ENCODE data around the gene SLC25A47.

SLC25A47 gene

DNA sequence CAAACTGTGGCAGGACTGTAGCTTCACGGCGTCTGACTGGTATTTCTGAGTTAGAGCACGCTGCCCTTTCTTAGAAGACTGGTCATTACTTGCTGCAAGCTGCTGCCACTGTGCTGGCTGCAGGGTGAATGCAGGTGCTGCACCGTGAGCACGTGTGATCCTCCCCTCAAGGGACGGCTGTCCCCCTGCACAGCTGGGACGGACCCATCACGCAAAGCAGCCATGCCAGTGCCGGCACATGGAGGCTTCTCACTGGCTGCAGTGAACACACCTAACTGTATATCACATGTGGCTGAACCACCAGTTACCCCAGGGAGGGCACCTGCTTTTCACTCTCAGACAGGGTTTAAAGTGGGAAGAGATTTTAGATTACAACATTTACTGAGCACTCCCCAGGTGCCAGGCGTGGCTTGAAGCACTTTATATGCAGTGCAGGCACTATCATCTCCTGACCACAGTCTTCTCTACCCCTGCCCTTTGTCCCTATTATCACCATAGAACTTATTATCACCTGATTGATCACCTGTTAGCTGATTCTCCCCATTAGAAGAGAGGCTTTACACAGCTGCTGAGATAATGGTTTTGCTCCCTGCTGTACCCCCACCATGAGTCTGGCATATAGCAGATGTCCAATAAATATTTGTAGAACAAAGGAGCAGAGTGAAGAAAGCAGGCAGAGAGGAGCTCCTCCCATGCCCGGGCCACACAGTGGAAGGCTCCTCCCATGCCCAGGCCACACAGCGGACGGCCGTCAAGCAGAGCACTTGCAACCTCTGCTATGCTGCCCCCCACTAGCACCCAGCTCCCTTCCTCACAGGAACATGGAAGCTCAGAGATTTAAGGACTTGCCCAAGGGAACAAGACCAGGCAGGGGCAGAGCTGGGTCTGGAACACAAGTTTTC is 25.9 kb downstream of the SLC25A47 start:
- no peak for DNase-seq

DNA sequence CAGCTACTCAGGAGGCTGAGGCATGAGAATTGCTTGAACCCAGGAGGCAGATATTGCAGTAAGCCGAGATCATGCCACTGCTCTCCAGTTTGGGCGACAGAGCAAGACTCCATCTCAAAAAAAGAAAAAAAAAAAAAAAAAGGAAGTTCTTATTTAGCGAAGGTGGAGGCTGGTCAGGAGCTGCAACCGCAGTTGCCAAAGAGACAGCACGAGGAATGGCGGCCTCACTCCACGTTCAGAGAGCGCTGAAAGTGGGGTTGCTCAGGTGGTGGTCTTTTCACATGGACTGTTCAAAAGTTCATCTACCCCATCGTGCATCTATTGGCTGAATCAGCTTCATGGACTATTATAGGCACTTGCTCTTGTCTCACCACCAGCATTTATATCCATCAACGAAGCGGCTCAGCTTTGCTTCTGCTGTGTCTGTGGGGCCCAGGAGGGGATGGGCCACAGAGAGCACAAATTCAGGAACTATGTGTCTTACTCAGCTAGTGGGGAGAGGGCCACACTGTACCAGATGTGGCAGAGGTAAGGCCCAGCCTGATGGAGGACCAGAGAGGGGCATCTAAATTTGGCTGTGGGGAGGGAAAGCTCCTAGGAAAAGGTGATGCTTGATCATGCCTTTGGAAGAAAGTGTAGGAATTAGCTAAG is 27.3 kb downstream of the SLC25A47 start:
- no peak for DNase-seq

DNA sequence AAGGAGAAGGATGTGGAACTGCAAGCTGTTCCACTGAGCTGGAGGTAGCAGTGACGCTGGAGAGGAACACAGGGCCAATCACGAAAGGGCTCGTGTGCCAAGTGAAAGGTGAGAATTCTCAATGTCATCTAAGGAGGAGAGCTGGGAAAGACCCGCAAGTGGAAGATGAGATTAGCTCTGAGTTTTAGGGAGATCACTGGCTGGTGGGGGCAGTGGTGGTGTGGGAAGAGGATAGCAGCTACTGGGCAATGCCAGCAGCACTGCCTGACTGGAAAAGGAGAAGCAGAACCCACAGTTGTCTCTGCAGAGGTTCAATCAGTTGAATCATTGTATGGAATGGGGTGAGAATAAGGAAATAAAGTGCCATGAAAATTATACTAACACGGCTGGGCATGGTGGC is 27.8 kb downstream of the SLC25A47 start:
- DNase-seq = no peak

DNA sequence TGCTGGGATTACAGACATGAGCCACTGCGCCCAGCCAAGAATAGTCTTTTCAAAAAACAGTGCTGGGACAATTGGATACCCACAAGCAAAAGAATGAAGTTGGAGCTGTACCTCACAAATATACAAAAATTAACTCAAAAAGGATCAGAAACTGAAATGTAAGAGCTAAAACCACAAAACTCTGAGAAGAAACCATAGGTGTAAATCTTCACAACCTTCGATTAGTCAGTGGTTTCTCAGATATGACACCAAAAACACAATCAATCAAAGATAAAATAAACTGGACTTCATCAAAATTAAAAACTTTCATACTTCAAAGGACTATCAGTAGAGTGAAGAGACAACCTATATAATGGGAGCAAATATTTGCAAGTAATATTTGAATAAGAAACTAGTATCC is 35.3 kb downstream of the SLC25A47 start:
- no peak for DNase-seq

DNA sequence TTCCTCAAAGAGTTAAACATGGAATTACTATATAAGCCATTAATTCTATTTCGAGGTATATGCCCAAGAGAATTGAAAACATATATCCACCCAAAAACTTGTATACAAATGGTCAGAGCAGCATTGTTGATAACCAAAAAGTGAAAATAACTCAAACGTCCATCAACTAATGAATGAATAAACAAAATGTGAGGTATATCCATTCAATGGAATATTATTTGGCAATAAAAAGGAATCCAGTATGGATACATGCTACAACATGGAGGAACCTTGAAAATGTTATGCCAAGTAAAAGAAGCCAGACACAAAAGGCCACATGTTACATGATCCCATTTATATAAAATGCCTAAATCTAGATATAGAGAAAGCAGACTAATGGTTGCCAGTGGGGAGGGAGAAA is 36.0 kb downstream of the SLC25A47 start:
- DNase-seq = no peak

DNA sequence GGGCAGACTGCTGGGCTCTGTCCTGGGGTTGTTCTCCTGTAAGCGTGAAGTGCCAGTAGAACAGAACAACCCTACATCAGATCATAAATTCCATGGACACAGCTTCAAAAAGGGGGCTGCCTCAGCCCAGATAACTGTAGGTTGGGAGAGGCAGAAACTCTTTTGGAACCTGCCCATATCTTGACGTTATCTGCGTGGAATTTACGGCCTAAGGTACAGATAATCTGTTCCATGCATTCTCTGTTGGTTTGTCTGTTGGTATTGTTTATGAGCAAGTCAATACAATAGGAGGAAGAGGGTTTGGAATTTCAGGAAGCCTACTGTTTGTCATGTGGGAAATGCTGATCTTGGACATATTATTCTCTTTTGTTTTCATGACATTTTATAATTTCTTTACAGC is 36.7 kb downstream of the SLC25A47 start:
- DNase-seq = no peak

DNA sequence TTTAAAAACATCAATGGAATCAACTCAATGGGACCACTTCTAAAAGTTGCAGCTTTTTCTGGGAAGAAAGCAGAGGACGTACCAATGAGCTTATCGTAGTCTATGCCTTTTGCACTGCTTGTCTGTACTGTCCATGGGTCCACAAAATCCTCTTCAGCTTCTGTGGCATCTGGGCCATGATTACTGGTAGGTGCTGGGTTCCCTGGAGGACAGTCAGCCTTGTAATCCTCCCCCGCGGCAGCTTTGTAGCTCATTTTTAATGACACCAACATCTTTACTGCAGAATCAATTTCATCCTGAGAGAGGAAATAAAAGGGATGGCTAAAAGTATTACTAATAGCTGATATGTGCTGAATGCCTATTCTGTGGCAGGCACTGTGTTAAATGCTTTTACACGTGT is 38.5 kb downstream of the SLC25A47 start:
- no peak for DNase-seq

DNA sequence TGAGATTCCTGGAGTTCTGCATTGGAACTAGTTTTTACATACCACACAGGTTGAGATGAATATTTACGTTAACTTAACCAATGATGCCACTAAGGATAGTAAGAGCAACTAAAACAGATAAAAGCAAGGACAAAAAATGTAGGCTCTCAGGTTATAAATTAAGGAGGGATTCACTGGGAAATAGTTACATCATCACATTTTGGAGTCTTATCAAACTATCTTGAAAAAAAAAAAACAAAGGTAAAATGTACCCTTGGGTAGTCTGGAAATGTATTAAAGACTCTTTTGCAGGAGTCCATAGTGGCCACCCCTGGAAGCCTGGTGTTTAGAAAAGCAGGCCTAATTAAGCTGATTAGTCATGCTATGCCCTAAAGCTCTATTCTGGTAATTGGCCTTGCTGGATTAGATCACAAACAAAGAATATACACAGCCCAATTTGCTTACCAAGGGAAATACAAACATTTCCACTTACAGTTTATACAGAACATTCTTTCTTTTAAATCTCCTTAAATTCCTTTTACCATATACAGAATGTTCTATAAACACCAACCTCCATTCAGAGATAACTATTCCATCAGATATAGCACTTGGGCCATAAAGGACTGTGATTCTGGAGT is 39.3 kb downstream of the SLC25A47 start:
- DNase-seq = no peak

DNA sequence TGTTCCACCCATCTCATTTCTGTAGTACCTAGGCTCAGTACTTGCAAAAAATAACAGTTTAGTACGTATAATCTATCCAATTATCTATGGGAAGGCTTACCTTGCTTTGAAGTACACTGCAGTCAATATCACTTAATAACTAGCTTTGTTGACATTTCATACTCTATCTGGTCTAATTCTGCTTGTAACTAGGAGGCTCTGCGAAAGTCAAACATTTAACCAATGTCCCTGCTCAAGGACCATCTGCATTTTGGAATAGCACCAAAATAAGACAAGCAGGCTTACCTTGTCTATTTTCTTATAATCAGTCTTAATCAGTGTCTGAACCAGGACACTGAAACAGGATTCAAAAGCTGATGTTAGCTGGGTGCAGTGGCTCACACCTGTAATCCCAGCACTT is 39.9 kb downstream of the SLC25A47 start:
- DNase-seq = no peak

DNA sequence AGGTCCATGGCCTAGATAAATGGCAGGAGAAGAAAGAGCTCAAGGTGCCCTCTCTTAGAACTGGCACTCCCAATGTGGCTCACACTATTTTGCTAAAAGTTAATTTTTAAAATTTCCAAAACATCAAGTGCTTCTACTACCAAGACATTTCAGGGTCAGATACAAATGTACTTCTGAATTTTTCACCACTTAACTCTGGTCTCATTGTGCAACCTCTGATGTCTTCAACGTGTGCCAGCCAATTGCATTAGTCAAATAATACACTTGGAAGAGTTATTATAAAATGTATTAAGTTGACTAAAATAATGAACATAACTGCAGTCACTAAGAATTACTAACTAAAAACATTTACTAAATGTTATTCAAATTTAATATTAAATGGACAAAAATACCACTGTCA is 41.3 kb downstream of the SLC25A47 start:
- DNase-seq = no peak

DNA sequence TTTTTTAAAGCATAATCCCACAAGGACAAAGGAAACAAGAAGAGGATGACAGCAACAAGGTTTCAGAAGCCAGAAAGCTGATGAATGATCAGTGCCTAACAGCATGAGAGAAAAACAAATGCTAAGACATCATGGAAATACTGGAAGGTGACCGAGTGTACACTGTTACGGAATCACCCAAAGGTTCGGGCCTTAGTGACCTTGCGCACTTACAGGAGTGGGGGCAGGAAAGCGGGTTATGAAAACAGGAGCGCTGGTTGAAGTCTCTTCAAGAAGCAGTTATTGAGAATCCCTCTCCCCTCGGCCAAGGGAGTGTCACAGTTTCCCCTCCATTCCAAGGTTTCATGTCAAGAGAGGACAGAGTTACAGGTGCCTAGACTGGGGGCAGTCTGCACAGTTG is 42.6 kb downstream of the SLC25A47 start:
- no peak for DNase-seq

DNA sequence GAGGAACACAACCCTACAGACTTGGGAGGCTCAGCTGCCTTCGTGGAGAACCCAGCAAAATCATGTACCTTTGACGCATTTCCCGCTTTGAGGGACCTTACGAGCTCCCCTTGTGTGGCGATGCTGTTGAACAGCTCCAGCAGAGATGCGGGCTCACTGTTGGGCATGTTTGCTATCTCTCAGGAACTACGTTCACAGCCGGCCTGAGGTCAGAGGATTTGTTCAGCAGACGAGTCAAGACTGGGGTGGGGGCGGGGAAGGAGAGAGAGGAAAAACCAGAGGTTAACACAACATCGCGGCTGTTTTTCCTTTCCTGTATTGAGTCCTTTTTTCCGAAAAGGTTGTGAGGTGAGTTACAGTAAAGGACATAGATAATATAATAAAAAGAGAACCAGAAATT is 45.9 kb downstream of the SLC25A47 start:
- no peak for DNase-seq

DNA sequence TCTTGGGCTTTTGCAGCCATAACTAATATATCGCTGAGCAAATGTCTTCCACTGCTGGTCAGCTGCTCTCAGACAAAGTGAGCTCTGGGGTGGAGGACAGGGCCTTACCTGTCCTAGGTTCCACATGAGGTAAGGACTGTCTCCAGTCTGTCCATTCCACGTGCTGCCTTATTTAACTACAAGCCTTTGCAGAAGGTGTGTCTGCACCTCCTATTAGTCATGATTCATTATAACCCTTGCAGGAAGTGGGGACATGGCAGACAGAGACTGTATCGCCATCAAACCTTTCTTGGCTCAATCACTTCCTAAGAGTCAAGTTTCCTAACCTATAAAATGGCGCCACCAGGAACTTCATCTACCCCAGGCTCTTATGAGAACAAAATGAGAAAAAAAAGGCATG is 46.9 kb downstream of the SLC25A47 start:
- no peak for DNase-seq

DNA sequence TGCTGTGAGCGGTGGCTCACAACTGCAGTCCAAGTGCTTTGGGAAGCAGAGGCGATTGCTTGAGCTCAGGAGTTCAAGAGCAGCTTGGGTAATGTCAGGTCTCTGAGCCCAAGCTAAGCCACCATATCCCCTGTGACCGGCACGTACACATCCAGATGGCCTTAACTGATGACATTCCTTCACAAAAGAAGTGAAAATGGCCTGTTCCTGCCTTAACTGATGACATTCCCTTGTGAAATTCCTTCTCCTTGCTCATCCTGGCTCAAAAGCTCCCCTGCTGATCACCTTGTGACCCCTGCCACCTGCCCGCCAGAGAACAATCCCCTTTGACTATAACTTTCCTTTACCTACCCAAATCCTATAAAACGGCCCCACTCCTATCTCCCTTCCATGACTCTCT is 48.6 kb downstream of the SLC25A47 start:
- no peak for DNase-seq

DNA sequence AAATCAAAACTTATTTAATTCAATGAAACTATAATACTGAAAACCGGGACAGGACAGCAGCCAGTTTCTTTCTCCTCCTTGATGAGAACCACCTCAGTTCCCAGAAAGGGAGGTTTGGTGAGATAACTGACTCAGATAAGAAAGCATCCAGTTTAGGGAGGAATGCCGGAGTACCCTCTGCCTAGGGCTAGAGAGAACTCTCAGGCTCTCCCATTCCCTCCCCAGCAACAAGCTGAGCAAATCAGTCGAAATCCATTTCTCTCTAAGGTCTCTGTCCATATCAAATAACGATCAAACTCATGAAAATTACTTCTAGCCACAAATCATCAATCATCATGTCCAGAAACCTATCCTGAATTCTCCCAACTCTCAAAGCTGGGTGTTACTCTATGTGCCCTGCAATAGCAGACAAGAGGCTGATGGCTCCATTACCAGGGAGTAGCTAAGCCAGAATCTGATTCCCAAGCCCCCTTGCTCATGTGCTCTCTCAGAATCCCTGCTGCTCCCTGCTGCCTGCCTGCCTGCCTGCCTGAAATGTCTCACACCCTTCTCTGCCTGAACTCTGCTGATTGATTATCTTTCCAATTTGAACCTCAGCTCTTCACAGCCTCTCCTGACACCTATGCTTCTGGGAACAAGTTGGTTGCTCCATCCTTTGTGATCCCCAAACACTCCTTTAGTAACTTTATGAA is 49.4 kb downstream of the SLC25A47 start:
- no peak for DNase-seq

DNA sequence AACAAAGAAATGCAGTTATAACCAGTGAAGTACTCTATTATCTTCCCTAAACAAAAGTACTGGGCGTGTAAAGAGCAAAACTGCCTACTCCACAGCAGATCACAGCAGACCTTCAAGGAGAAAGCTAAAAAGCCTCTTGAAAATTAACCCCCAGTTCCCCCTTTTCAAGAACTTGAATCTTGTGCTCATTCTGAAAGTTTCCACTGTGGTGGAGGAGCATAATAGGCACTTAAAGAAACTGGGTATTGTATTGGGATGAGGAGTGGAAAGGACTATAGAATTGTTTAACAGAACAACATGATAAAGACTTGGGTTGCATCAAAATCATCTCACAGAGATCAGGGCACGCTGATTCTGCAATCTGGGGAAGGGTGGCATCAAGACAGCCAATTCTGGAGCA is 51.1 kb downstream of the SLC25A47 start:
- DNase-seq = no peak

DNA sequence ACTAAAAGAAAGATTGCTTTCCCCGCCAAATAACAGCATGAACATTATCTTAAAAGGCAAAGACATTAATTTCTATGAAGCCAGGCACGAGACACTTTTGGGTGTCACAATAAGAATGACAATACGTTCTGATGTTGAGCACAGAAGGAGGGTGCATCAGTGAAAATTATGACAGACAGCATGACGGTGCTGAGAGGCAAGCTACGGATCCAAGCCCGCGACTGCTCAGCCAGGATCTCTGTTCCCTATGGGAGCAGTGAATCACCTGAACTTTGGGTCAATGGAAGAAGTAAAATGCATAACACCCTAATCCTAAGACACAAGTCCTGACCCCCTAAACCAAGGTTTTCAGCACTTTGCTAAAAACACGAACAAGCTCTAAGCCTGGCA is 51.7 kb downstream of the SLC25A47 start:
- no peak for DNase-seq

DNA sequence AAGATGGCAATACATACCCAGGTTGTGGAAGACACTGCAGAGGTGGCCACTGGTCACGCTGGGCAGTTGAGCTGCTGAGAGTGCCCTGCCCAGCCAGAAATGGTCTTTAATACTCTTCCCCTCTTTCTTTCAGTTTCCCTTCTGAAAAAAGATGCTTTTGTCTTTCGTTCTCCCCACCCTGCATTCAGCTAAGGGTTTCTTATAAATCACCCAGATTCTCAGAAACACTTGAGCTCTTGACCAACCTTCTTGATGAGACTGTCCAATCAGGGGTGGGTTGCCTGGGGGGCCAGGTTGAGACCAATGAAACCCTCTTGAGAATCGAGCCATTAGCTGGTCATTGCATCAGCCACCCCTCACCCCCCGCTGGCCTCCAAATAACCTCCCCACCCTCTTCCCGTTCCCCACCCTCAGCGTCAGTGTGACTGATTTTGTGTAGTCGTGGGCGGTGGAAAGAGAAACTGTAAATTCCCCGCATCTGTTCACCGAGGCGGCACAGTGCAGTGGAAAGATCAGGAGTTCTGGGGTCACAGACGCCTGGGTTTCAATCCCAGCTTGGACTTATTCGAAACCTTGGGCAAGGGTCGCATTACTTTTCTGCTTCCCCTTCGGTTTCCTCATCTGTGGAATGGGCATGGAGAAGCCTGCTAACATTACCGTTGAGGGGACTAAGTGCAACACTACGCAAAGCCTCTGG is 52.3 kb downstream of the SLC25A47 start:
- no peak for DNase-seq

DNA sequence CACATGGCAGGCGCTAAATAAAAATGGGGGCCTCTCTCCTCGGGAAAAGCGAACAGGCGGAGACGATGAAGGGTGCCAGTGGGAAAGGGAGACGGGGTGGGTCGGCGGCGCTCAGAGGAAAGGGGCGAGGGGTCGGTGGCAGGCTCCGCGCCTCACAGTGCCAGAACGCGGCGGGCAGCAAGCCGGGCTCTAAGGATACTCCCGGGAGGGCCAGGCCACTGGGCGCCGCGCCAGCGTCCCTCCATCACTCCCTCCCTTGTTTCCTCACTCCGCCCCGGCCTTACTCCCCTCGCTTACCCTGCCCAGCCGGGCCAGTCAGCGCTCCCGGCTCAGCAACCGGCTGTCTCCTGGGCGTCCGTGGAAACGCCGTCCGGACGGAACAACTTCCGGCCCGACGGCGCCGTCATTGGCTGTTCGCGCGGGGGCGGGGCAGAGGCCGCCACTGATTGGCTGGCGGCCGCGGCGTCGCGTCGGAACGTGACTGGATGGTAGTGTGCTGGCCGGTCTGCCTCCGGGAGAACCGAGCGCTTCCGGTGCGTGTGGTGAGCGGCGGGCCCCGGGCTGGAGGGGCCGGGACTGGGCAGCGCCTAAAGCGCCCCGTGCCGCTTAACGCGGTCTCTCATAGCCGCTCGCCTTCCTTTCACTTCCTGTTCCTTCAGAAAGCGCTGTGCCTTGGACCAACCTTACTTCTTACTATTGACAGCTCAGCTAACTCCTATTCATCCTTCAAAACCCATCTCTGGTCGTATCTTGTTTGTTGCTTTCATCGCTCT is 53.0 kb downstream of the SLC25A47 start, which contains the start of gene WDR25:
WDR25 (plus strand) TSS at position 523 of the 773 bp plus-strand sequence.
- peak; percentile 85 to 98 for DNase-seq

DNA sequence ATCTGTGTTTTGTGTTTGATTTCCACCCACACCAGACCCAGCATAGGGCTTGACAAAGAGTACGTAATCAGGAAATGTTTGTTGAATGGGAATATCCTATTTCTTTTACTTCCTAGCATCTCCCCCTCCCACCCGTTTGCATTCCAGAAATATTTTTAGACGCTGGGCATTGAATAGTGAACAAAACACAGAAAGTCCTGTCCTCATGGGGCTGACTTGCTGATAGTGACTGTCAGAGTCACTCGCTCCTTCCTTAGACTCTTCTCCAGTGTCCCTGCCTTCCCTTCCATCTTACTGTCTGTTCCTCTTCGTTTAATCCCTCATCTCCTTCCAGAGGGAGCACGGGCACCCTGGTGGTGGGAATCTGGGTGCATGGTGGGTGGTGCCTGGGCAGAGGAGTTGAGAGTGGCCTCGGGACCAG is 53.6 kb downstream of the SLC25A47 start:
- no peak for DNase-seq

Measured in NCI-H446 (cell line).